ENCODE results near the gene ZNF263.
"Not testable (repeated sequence)": the region's sequence is repeated elsewhere in the genome, so short reads cannot be mapped to it uniquely, and the experiment has no call there.

The ZNF263 gene

GRCh38 chr16:3256866-3257465 is 26.3 kb upstream of the ZNF263 start:
- Mint-ChIP-seq H3K27ac (no peak overlapping the region), H3K4me3 (no peak overlapping the region), H3K36me3 (no peaks in the 10 kb centered on the region), H3K9me3 (no peaks in the 10 kb centered on the region), H3K4me1 (peaks cover 5% of the 10 kb centered on the region)
- no peak for DNase-seq (ENCODE audit: low spot score in 2 of 2)
- ATAC-seq, result no peak

- ATAC-seq (no peak), DNase-seq (ENCODE audit: low spot score in 2 of 2) (no peak)
- Mint-ChIP-seq H3K27ac (no peak overlapping the region), H3K4me1 (peaks cover 26% of the 10 kb centered on the region), H3K4me3 (no peak overlapping the region), H3K36me3 (peaks cover 9% of the 10 kb centered on the region), H3K9me3 (no peaks in the 10 kb centered on the region)
These were observed 23.5 kb upstream of the ZNF263 start for GRCh38 chr16:3259836-3260235.

- no peaks in the 10 kb centered on the region for H3K9me3 Mint-ChIP-seq
- ATAC-seq, result no peak
- no peak for DNase-seq (ENCODE audit: low spot score in 2 of 2)
- peaks cover 9% of the 10 kb centered on the region for H3K36me3 Mint-ChIP-seq
- H3K4me1 Mint-ChIP-seq, result peaks cover 28% of the 10 kb centered on the region
- H3K4me3 Mint-ChIP-seq, result peak overlapping the region; percentile 83
- peak overlapping the region; percentile 94 for H3K27ac Mint-ChIP-seq
These were observed 20.8 kb upstream of the ZNF263 start for GRCh38 chr16:3262517-3262916.

GRCh38 chr16:3264137-3265036 is 18.9 kb upstream of the ZNF263 start:
- DNase-seq (ENCODE audit: low spot score in 2 of 2) (peak; percentile 85 to 99), ATAC-seq (peak; percentile 92)
- H3K4me3 Mint-ChIP-seq, result peak overlapping the region; percentile 83
- peaks cover 3% of the 10 kb centered on the region for H3K9me3 Mint-ChIP-seq
- H3K36me3 Mint-ChIP-seq, result peaks cover 9% of the 10 kb centered on the region
- peak overlapping the region; percentile 94 for H3K27ac Mint-ChIP-seq
- H3K4me1 Mint-ChIP-seq, result peaks cover 28% of the 10 kb centered on the region

GRCh38 chr16:3266873-3267537 is 16.3 kb upstream of the ZNF263 start:
- Mint-ChIP-seq H3K4me3 (no peak overlapping the region), H3K27ac (no peak overlapping the region), H3K4me1 (peaks cover 23% of the 10 kb centered on the region), H3K36me3 (peaks cover 9% of the 10 kb centered on the region), H3K9me3 (peaks cover 6% of the 10 kb centered on the region)
- no peak for ATAC-seq
- no peak for DNase-seq (ENCODE audit: low spot score in 2 of 2)

GRCh38 chr16:3268294-3268693 is 15.0 kb upstream of the ZNF263 start:
- ATAC-seq (no peak), DNase-seq (ENCODE audit: low spot score in 2 of 2) (no peak)
- Mint-ChIP-seq H3K27ac (no peak overlapping the region), H3K9me3 (peaks cover 7% of the 10 kb centered on the region), H3K36me3 (peaks cover 6% of the 10 kb centered on the region), H3K4me3 (no peak overlapping the region), H3K4me1 (peaks cover 10% of the 10 kb centered on the region)

GRCh38 chr16:3270718-3271117 is 12.6 kb upstream of the ZNF263 start:
- not testable (repeated sequence) for DNase-seq (ENCODE audit: low spot score in 2 of 2); H3K4me3 Mint-ChIP-seq; ATAC-seq; H3K9me3 Mint-ChIP-seq; H3K4me1 Mint-ChIP-seq; H3K36me3 Mint-ChIP-seq; H3K27ac Mint-ChIP-seq

GRCh38 chr16:3271281-3271680 is 12.0 kb upstream of the ZNF263 start:
- H3K27ac Mint-ChIP-seq; ATAC-seq; H3K4me1 Mint-ChIP-seq; H3K36me3 Mint-ChIP-seq; H3K4me3 Mint-ChIP-seq; H3K9me3 Mint-ChIP-seq; DNase-seq (ENCODE audit: low spot score in 2 of 2): not testable (repeated sequence)

GRCh38 chr16:3274490-3274889 is 8.8 kb upstream of the ZNF263 start:
- DNase-seq (ENCODE audit: low spot score in 2 of 2) (no peak), ATAC-seq (no peak)
- H3K4me1 Mint-ChIP-seq, result no peaks in the 10 kb centered on the region
- peaks cover 6% of the 10 kb centered on the region for H3K9me3 Mint-ChIP-seq
- no peak overlapping the region for H3K4me3 Mint-ChIP-seq
- no peaks in the 10 kb centered on the region for H3K36me3 Mint-ChIP-seq
- H3K27ac Mint-ChIP-seq, result no peak overlapping the region

GRCh38 chr16:3274947-3275346 is 8.3 kb upstream of the ZNF263 start:
- no peak overlapping the region for H3K4me3 Mint-ChIP-seq
- H3K9me3 Mint-ChIP-seq, result peaks cover 5% of the 10 kb centered on the region
- H3K4me1 Mint-ChIP-seq, result no peaks in the 10 kb centered on the region
- H3K36me3 Mint-ChIP-seq, result no peaks in the 10 kb centered on the region
- ATAC-seq (no peak), DNase-seq (ENCODE audit: low spot score in 2 of 2) (no peak)
- no peak overlapping the region for H3K27ac Mint-ChIP-seq

- Mint-ChIP-seq H3K36me3 (no peaks in the 10 kb centered on the region), H3K4me3 (no peak overlapping the region), H3K4me1 (no peaks in the 10 kb centered on the region), H3K9me3 (peaks cover 4% of the 10 kb centered on the region), H3K27ac (no peak overlapping the region)
- DNase-seq (ENCODE audit: low spot score in 2 of 2), result no peak
- no peak for ATAC-seq
These were observed 6.6 kb upstream of the ZNF263 start for GRCh38 chr16:3276679-3277078.

GRCh38 chr16:3281222-3281820 is 2.0 kb upstream of the ZNF263 start:
- H3K27ac Mint-ChIP-seq, result no peak overlapping the region
- DNase-seq (ENCODE audit: low spot score in 2 of 2) (no peak), ATAC-seq (no peak)
- no peaks in the 10 kb centered on the region for H3K9me3 Mint-ChIP-seq
- peak overlapping the region; percentile 84 for H3K4me3 Mint-ChIP-seq
- H3K4me1 Mint-ChIP-seq, result peaks cover 23% of the 10 kb centered on the region
- peaks cover 39% of the 10 kb centered on the region for H3K36me3 Mint-ChIP-seq

GRCh38 chr16:3282103-3282729 is 1.1 kb upstream of the ZNF263 start:
- DNase-seq (ENCODE audit: low spot score in 2 of 2), result no peak
- H3K4me1 Mint-ChIP-seq, result peaks cover 23% of the 10 kb centered on the region
- ATAC-seq, result peak; percentile 54
- H3K36me3 Mint-ChIP-seq, result peaks cover 48% of the 10 kb centered on the region
- peak overlapping the region; percentile 84 for H3K4me3 Mint-ChIP-seq
- H3K27ac Mint-ChIP-seq, result peak overlapping the region; percentile 95
- no peaks in the 10 kb centered on the region for H3K9me3 Mint-ChIP-seq

GRCh38 chr16:3283543-3284447 is 504 bp downstream of the ZNF263 start:
- no peak for DNase-seq (ENCODE audit: low spot score in 2 of 2)
- peaks cover 63% of the 10 kb centered on the region for H3K36me3 Mint-ChIP-seq
- H3K4me1 Mint-ChIP-seq, result peaks cover 23% of the 10 kb centered on the region
- peak overlapping the region; percentile 84 for H3K4me3 Mint-ChIP-seq
- no peaks in the 10 kb centered on the region for H3K9me3 Mint-ChIP-seq
- no peak for ATAC-seq
- H3K27ac Mint-ChIP-seq, result peak overlapping the region; percentile 95

All from stimulated activated effector memory CD8-positive, alpha-beta T cell treated with anti-CD3 and anti-CD28 coated beads, Interleukin-12 subunit alpha, Interleukin-12 subunit beta, amount 100 ng/mL, for 72 hours (primary cell).